Activated T-cell treated with anti-CD3 and anti-CD28 coated beads, Interleukin-2, amount 50 U/mL, for 4 hours (primary cell): ENCODE results near the gene GASK1A. TPM values are rescaled to one million over a fixed set of nuclear protein-coding genes. Genes with fewer than 3 reads are reported as not detected.
"Not testable (repeated sequence)": the region's sequence is repeated elsewhere in the genome, so short reads cannot be mapped to it uniquely, and the experiment has no call there.

Experiments
- ATAC-seq, 2 donors: fragments of 200-7000 bp; cut with Tn5 transposase; one replicate each; pipeline ENCODE4 v1.10.0; 2021
- DNase-seq: peaks from one replicate; pipeline ENCODE4 v3.0.0-alpha.2; 2020
- H3K27me3 Mint-ChIP-seq: one replicate; pipeline ENCODE4 v1.8.0; 2021; ENCODE audit warnings: low read depth, mixed read lengths
- H3K36me3 Mint-ChIP-seq: one replicate; pipeline ENCODE4 v1.8.0; 2022; ENCODE audit warnings: mixed read lengths; ENCODE audit not compliant: insufficient read depth
- H3K4me1 Mint-ChIP-seq: one replicate; pipeline ENCODE4 v1.8.0; 2021; ENCODE audit warnings: low read depth, mixed read lengths
- H3K4me3 Mint-ChIP-seq: one replicate; pipeline ENCODE4 v1.8.0; 2021; ENCODE audit warnings: mild to moderate bottlenecking, moderate library complexity, mixed read lengths
- H3K9me3 Mint-ChIP-seq: one replicate; pipeline ENCODE4 v1.8.0; 2021; ENCODE audit warnings: mixed read lengths
- total RNA-seq, 3 donors: library from RNA; stranded (reverse); gene quantifications; one replicate each; pipeline ENCODE4 v1.2.1, GENCODE V29; 2021

GASK1A gene
- total RNA-seq, 3 donors from 2014 or later: not detected

DNA sequence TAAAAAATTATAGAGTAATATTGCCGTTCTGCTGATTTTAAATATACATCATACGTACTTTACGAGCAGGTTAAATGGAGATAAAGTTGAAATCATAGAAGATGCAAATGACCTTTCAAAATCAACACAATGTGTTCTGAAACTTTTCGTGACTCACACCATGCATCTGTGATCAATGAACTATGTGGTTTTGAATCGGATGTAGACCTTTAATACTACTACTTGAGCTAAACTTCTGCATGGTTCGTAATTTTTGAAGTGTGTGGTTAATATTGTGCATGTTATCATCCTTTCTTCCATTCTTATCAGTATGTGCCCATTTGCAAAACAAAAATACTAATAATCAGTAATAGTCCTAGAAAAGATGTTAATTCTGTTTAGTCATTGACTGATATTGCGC lies 58.9 kb downstream of the GASK1A start:
- no peak for DNase-seq
- no peaks in the 10 kb centered on the region for H3K27me3 Mint-ChIP-seq
- H3K36me3 Mint-ChIP-seq: no peaks in the 10 kb centered on the region
- H3K4me1 Mint-ChIP-seq: peaks cover 21% of the 10 kb centered on the region
- peak; percentile 51 to 66 for ATAC-seq
- H3K9me3 Mint-ChIP-seq: no peaks in the 10 kb centered on the region
- no peak overlapping the region for H3K4me3 Mint-ChIP-seq

DNA sequence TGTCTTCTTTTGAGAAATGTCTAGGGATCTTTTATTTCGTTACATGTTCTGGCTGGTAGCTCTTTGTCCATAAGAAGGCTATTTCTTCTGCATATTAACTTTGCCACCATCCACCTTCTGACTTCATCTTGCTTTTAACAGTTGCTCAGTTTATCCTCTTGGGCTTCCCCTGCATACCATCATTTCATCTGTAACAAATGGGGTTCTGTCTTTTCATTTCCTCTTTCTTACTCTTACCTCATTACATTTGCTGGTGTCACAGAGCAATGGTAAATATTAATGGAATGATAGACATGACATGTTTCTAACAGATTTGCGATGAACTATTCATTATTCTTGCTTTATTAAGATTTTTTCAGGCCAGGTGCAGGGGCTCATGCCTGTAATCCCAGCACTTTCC lies 62.4 kb downstream of the GASK1A start:
- H3K4me1 Mint-ChIP-seq: peaks cover 18% of the 10 kb centered on the region

DNA sequence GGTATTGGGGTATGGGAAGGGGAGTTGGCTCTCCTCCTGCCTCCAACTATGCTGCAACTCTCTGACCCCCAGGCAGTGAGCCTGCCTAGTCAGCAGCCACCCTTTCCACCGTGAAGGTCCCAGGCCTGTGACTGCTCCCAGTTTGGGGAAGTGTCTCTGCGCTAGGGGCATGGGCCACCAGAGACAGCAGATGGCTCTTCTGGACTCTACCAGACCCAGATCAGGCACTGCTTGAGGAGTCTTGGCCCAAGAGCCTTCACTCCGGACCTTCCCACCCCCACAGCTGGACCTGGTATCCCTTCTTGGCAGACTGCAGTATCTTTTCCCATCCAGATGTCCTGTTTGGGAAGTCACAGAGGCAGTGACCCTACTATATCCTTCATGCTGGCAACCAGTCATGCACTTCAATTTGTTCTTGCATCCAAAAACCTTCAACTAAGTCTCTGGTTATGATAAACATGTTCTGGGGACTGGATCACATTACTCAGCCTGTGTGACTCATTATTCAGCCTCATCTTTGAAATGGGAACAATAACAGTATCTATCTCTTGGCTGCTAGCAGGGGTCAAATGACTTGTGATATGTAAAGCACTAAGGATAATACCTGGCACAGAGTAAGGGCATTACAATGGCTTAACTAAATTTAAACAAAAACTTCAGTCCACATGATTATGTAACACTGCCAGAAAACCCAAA lies 64.1 kb downstream of the GASK1A start:
- Mint-ChIP-seq H3K36me3 (peaks cover 4% of the 10 kb centered on the region), H3K4me1 (peaks cover 8% of the 10 kb centered on the region), H3K4me3 (no peak overlapping the region), H3K9me3 (peaks cover 28% of the 10 kb centered on the region), H3K27me3 (no peaks in the 10 kb centered on the region)
- DNase-seq (no peak), ATAC-seq (peak in 1 of 2 donors; percentile 14)

More for the DNA sequence above, 62.4 kb downstream of the GASK1A start:
- Mint-ChIP-seq H3K9me3 (peaks cover 18% of the 10 kb centered on the region), H3K4me3 (no peak overlapping the region), H3K27me3 (no peaks in the 10 kb centered on the region), H3K36me3 (peaks cover 4% of the 10 kb centered on the region)
- DNase-seq (no peak), ATAC-seq (no peak)

DNA sequence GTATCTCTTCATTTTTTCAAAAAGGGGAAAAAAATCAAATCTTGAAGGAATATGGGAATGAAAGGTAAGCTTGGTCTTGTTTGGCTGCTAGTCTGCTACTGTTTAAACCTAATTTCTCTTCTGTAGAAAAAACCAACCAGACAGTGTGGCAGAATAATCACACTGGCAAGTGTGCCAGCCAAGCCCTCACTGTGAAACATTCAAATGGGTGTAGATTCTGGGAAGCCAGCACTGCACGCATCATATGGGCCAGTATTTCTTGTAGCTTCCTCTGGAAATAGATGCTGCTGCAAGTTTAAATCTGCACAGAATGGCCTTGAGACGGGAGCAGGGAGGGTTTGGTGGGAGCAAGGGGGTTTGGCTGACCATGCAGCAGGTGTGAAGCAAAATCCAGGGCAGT lies 64.7 kb downstream of the GASK1A start:
- ATAC-seq: no peak

DNA sequence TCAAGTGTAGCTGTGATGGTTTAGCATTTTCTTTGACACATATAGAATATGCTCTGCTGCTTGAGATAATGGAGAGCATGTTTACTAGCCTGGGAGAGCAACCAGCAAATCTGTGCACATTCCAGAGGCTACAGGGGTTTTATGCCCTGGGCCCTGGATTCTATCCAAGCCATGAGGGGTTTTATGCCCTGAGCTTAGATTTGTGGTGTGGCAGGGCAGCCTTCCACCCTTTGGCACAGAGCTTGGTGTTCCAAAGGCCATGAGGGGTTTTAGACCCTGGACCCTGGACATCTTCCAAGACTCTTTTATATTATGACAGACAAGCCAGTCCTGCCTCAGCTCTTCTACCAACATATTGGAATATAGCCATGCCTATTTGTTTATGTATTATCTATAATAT lies 66.0 kb downstream of the GASK1A start:
- not testable (repeated sequence) for H3K4me3 Mint-ChIP-seq, H3K4me1 Mint-ChIP-seq, H3K36me3 Mint-ChIP-seq, DNase-seq, ATAC-seq, H3K27me3 Mint-ChIP-seq
- H3K9me3 Mint-ChIP-seq: peaks cover 44% of the 10 kb centered on the region

More for the DNA sequence above, 64.7 kb downstream of the GASK1A start:
- Mint-ChIP-seq H3K9me3 (peaks cover 34% of the 10 kb centered on the region), H3K36me3 (peaks cover 4% of the 10 kb centered on the region), H3K4me1 (peaks cover 2% of the 10 kb centered on the region), H3K27me3 (no peaks in the 10 kb centered on the region), H3K4me3 (no peak overlapping the region)
- DNase-seq: no peak

DNA sequence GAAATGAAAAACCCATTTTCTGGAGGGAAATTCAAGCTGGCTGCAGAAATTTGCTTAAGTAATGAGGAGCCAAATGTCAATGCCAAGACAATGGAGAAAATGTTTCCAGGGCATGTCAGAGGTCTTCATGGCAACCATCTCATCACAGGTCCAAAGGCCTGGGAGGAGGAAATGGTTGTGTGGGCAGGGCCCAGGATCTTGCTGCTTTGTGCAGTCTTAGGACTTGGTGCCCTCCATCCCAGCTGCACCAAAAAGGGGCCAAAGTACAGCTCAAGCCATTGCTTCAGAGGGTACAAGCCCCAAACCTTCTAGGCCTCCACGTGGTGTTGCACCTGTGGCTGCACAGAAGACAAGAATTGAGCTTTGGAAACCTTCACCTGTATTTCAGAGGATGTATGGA lies 67.5 kb downstream of the GASK1A start:
- Mint-ChIP-seq H3K36me3 (peaks cover 4% of the 10 kb centered on the region), H3K9me3 (peaks cover 57% of the 10 kb centered on the region), H3K4me3 (no peak overlapping the region), H3K4me1 (no peaks in the 10 kb centered on the region), H3K27me3 (no peaks in the 10 kb centered on the region)
- DNase-seq (no peak), ATAC-seq (no peak)

DNA sequence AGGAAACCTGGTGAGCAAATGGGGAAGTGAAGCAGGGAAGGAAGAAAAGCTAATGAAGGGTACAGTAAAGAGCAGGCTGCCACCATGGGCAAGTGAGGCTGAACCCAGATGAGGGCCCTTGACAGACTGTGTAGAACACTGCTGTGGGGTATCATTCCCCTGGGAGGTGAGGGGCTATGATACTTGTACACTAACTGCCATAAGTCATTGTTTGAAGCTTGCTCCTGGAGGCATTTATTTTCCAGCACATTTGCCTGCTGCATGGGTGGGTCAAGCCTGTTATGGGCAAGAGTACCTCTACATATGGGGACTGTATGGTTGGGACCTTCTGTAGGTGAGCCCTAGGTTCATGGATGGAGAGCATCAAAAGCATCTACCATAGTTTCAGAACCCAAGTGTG lies 69.4 kb downstream of the GASK1A start:
- H3K4me3 Mint-ChIP-seq: no peak overlapping the region
- H3K27me3 Mint-ChIP-seq: no peaks in the 10 kb centered on the region
- no peaks in the 10 kb centered on the region for H3K4me1 Mint-ChIP-seq
- H3K36me3 Mint-ChIP-seq: peaks cover 4% of the 10 kb centered on the region
- ATAC-seq (no peak), DNase-seq (no peak)
- peaks cover 65% of the 10 kb centered on the region for H3K9me3 Mint-ChIP-seq

DNA sequence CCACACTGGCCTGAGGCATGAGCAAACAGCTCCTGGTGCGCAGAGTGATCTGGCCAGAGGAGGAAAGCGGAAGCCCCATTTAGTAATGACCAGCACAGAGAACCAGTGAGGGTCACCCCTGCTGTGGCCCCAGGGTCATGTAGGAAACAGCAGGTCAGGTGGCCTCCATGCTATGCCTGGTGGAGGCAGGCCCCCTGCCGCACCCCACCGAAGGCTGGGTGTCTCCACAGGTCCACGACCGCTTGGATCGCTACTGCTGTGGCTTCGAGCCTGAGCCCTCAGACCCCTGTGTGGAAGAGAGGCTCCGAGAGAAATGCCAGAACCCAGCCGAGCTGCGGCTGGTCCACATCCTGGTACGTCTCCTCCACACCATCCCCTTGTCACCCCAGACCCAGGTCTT lies 74.2 kb downstream of the GASK1A start:
- Mint-ChIP-seq H3K4me3 (no peak overlapping the region), H3K36me3 (no peaks in the 10 kb centered on the region)
- no peak for ATAC-seq

DNA sequence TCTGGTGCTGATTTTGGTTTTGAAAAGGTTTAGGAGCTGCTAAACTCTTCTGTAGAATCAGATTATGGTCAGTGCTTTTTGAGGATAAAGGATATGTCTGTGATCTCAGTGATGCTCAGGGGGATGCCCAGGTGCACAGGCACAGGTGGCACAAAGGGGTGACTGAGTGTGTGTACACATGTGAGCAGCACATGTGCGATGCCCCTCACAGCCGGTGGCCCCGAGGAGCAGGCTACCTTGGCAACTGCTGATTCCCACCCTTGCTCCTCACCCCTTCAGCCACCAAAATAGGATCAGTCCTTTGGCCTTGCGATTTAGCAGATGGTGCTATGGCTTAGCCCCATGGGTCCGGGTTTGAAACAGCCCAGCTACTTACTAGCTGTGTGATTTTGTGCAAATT lies 75.6 kb downstream of the GASK1A start:
- Mint-ChIP-seq H3K27me3 (no peaks in the 10 kb centered on the region), H3K4me1 (peaks cover under 1% of the 10 kb centered on the region), H3K36me3 (no peaks in the 10 kb centered on the region), H3K9me3 (peaks cover 22% of the 10 kb centered on the region), H3K4me3 (no peak overlapping the region)
- ATAC-seq: no peak
- DNase-seq: no peak

More for the DNA sequence above, 74.2 kb downstream of the GASK1A start:
- no peaks in the 10 kb centered on the region for H3K27me3 Mint-ChIP-seq
- H3K9me3 Mint-ChIP-seq: peaks cover 37% of the 10 kb centered on the region
- no peak for DNase-seq
- H3K4me1 Mint-ChIP-seq: no peaks in the 10 kb centered on the region

DNA sequence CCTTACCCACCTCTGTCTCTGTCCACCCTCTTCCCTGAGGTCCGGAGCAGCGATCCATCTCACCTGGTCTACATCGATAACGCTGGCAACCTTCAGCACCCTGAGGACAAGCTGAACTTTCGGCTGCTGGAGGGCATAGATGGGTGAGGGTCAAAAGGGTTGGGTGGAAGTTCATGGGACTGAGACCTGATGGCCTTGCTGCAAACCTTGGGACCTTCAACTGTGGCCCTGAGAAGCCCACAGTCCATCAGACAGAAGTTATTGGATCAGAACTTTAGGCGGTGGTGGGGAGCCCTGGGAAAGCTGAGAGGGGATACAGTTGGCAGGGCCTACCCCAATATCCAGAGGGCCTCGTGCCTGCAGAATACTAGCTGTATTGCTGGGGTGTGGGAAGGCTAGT lies 76.3 kb downstream of the GASK1A start:
- Mint-ChIP-seq H3K9me3 (peaks cover 18% of the 10 kb centered on the region), H3K36me3 (no peaks in the 10 kb centered on the region), H3K27me3 (no peaks in the 10 kb centered on the region), H3K4me1 (peaks cover 7% of the 10 kb centered on the region), H3K4me3 (no peak overlapping the region)
- ATAC-seq (no peak), DNase-seq (no peak)

DNA sequence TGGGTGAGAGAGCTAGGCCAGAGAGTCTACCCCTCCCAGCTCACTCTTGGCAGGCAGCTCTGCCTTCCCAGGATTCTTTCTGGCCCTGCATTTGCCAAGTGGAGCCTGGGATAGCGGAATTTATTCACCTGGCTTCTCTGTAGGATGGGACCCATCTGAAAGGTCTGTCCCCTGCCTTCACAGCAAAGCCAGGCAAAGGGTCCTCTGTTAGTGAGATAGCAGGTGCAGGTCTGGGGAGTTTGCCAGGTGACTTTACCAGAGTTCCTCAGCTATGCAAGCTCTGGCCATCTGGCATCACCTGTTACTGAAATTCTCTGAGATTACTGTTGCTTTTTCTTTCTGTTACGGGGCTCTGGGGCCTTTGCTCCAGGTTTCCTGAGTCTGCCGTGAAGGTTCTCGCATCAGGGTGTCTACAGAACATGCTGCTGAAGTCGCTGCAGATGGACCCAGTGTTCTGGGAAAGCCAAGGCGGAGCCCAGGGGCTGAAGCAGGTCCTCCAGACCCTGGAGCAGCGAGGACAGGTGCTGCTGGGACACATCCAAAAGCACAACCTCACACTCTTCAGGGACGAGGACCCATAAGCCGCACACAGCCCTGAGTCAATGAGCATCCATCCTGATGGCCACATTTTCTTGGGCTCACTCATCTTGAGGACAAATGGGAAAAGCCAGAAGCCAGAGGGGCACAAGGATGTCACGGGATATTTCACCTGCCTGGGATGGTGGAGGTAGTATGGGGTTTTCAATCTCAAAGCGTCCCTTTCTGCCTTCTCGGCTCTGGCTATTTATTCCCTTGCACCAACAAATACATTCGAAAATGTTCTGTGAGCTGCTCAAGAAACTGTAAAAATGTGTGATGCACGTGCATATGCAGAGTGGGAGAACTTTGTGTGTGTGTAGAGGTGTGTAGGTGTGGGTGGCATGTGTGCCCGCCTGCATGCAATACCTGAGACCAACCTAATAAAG lies 77.0 kb downstream of the GASK1A start:
- Mint-ChIP-seq H3K36me3 (no peaks in the 10 kb centered on the region), H3K27me3 (no peaks in the 10 kb centered on the region), H3K9me3 (peaks cover 11% of the 10 kb centered on the region), H3K4me3 (no peak overlapping the region), H3K4me1 (peaks cover 14% of the 10 kb centered on the region)
- ATAC-seq (no peak), DNase-seq (no peak)

DNA sequence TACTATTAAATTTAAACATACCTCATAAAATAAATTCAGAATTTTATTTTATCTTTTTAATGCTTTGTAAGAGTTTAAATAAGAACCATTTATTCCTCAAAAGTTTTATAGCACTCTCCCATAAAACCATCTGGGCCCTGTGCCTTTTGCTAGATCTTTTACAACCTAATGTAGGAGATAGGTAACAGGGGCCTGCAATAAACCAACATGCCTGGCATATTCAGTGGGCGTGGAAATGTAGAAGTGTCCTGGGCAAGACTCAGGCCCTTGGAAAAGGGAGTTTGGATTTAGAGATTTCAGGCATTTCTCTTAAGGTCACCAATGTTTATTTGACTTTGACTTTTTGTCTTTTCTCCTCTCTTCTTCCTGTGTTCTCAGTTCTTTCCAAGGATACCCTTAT lies 80.3 kb downstream of the GASK1A start:
- ATAC-seq (no peak), DNase-seq (no peak)
- H3K9me3 Mint-ChIP-seq: no peaks in the 10 kb centered on the region
- H3K4me1 Mint-ChIP-seq: peaks cover 14% of the 10 kb centered on the region
- no peak overlapping the region for H3K4me3 Mint-ChIP-seq
- H3K27me3 Mint-ChIP-seq: no peaks in the 10 kb centered on the region
- no peaks in the 10 kb centered on the region for H3K36me3 Mint-ChIP-seq

DNA sequence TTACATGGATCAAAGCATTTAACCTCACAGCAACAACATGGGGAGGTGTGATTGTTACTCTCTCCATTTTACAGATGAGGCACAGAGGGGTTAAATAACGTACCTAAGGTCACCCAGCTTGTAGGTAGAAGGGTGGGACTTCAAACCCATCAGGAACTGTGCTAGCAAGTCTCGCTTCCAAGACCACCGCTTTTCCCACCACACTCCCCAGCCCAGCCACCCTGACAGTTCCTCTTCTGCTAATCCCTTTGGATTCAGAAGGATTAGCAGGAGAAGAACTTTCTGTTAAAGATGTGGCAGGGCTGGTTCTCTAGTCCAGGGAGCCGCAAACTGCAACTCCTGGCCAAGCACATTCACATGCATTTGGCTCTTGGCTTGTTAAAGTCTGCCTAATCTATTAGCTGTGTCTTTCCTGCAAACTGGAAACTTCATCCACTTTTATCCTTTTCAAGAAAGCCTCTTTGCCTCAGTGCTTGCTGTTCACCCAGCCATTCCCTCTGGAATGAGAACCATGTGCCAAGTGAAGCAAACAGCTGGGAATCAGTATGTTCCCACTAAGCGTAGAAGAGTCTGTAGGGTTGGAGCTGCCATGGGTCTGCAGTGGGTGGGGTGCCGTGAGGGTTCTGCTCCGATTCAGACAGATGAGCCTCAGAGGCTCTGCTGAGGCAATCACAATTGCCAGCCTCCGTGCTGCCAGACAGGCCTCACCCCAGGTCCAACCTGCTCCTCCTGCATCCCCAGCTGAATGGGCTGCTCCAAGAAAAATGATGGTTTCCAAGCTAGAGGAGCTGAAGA lies 82.2 kb downstream of the GASK1A start:
- no peak overlapping the region for H3K4me3 Mint-ChIP-seq
- no peaks in the 10 kb centered on the region for H3K36me3 Mint-ChIP-seq
- ATAC-seq (no peak), DNase-seq (no peak)
- H3K9me3 Mint-ChIP-seq: no peaks in the 10 kb centered on the region
- H3K4me1 Mint-ChIP-seq: peaks cover 14% of the 10 kb centered on the region
- no peaks in the 10 kb centered on the region for H3K27me3 Mint-ChIP-seq

DNA sequence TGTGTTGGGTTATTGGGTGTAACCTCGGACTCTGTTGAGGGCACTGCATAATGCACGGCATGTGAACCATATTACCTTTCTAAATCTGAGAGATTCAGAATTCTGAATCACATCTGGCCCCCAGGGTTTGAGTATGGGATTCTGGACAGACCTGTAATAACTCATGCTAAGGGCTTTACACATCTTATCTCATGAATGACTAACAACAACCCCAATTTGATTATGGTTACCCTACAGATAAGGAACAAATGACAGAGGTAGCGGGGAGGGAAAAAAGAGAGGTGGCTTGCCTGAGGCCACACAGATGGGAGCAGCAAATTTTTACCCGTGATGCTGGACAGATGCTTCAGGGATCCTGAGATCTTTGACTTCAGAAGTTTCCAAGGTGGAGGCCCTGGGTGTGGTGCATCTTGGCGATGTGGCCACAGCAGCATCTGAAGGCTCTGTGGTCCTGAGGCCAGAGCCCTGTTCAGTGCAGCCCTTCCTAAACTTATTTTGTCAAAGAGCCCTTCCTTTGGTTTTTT lies 83.0 kb downstream of the GASK1A start:
- no peaks in the 10 kb centered on the region for H3K9me3 Mint-ChIP-seq
- no peaks in the 10 kb centered on the region for H3K36me3 Mint-ChIP-seq
- ATAC-seq: no peak
- H3K27me3 Mint-ChIP-seq: no peaks in the 10 kb centered on the region
- H3K4me1 Mint-ChIP-seq: peaks cover 14% of the 10 kb centered on the region
- no peak for DNase-seq
- no peak overlapping the region for H3K4me3 Mint-ChIP-seq
